Tibial artery (tissue), 4 donors: Measurements from ENCODE around the gene GALNT14.

ENCODE experiments used
- DNase-seq, 2 donors: peaks; one replicate each; pipeline ENCODE4 v3.0.0-alpha.2; 2019
- H3K27ac ChIP-seq, 2 donors: fragments of 200-600 bp; sonication (generic) in 1 of 2; 1 replicate in 1 of 2; 2 replicates in 1 of 2; pipeline ENCODE4 v1.5.1; 2018 to 2019; ENCODE audit warnings: mild to moderate bottlenecking in 1 of 2
- H3K27me3 ChIP-seq, 2 donors: fragments of 200-600 bp; sonication (generic) in 1 of 2; one replicate each; pipeline versions ENCODE4 v1.5.1 to v1.6.0; 2016 to 2019
- H3K36me3 ChIP-seq, 3 donors: fragments of 200-600 bp; sonication (generic) in 2 of 3; one replicate each; pipeline ENCODE4 v1.5.1; 2016 to 2019; ENCODE audit warnings: mild to moderate bottlenecking in 2 of 3
- H3K4me1 ChIP-seq, 4 donors: fragments of 200-600 bp; sonication (generic) in 2 of 4; 1 replicate in 3 of 4; 2 replicates in 1 of 4; pipeline ENCODE4 v1.5.1; 2016 to 2019
- H3K4me3 ChIP-seq, 2 donors: fragments of 200-600 bp; sonication (generic) in 1 of 2; 1 replicate in 1 of 2; 2 replicates in 1 of 2; pipeline ENCODE4 v1.5.1; 2018 to 2019; ENCODE audit warnings: mild to moderate bottlenecking in 2 of 2
- H3K9me3 ChIP-seq, 3 donors: fragments of 200-600 bp; sonication (generic) in 1 of 3; one replicate each; pipeline ENCODE4 v1.5.1; 2016 to 2019
- CTCF ChIP-seq, 2 experiments: fragments of 200-600 bp in 1 of 2; fragments of 450-650 bp in 1 of 2; IDR thresholded peaks; one replicate each; pipeline ENCODE4 v1.5.1; 2017 to 2019; ENCODE audit warnings: antibody characterized with exemption in 2 of 2, mild to moderate bottlenecking in 1 of 2, moderate library complexity in 1 of 2
- intact Hi-C: fragments of 100-400 bp; cut with DNase I; formaldehyde crosslinking; loops from one replicate; pipeline ENCODE4 v1.15.0; 2023; ENCODE audit warnings: low total_unique reads

Gene GALNT14

GRCh38 chr2:31066551-31066950 is 71.7 kb downstream of the GALNT14 start:
- Histone ChIP-seq H3K9me3 (no peaks in the 10 kb centered on the region), H3K4me1 (no peaks in the 10 kb centered on the region), H3K36me3 (no peaks in the 10 kb centered on the region), H3K27ac (no peak overlapping the region), H3K4me3 (no peak overlapping the region), H3K27me3 (peaks cover 0 to 5% of the 10 kb centered on the region in 2 donors)
- intact Hi-C loops, result loop anchor here (10.0 kb wide), 1 partner anchor 268 kb away; no protein-coding TSS in a partner anchor
- DNase-seq, result no peak
- no peak for TF ChIP-seq CTCF (IDR thresholded peaks at IDR 0.05)

- H3K4me1 ChIP-seq, result no peaks in the 10 kb centered on the region
- DNase-seq, result no peak
- peaks cover 0 to 5% of the 10 kb centered on the region in 2 donors for H3K27me3 ChIP-seq
- no peak overlapping the region for H3K27ac ChIP-seq
- H3K36me3 ChIP-seq, result no peaks in the 10 kb centered on the region
- no peaks in the 10 kb centered on the region for H3K9me3 ChIP-seq
- intact Hi-C loops, result loop anchor here (10.0 kb wide), 1 partner anchor 269 kb away; no protein-coding TSS in a partner anchor
- no peak for TF ChIP-seq CTCF (IDR thresholded peaks at IDR 0.05)
- no peak overlapping the region for H3K4me3 ChIP-seq
Observed at GRCh38 chr2:31066086-31066485, 72.2 kb downstream of the GALNT14 start.

- no peak for TF ChIP-seq CTCF (IDR thresholded peaks at IDR 0.05)
- no peaks in the 10 kb centered on the region for H3K4me1 ChIP-seq
- DNase-seq, result no peak
- H3K9me3 ChIP-seq, result no peaks in the 10 kb centered on the region
- H3K27me3 ChIP-seq, result peaks cover 0 to 5% of the 10 kb centered on the region in 2 donors
- intact Hi-C loops, result loop anchor here (10.0 kb wide), 1 partner anchor 269 kb away; no protein-coding TSS in a partner anchor
- H3K27ac ChIP-seq, result no peak overlapping the region
- H3K4me3 ChIP-seq, result no peak overlapping the region
- no peaks in the 10 kb centered on the region for H3K36me3 ChIP-seq
Observed at GRCh38 chr2:31065356-31065755, 72.9 kb downstream of the GALNT14 start.

- DNase-seq, result no peak
- H3K4me3 ChIP-seq, result no peak overlapping the region
- no peaks in the 10 kb centered on the region for H3K4me1 ChIP-seq
- H3K36me3 ChIP-seq, result no peaks in the 10 kb centered on the region
- intact Hi-C loops, result loop anchor here (10.0 kb wide), 1 partner anchor 274 kb away; no protein-coding TSS in a partner anchor
- no peak for TF ChIP-seq CTCF (IDR thresholded peaks at IDR 0.05)
- no peak overlapping the region for H3K27ac ChIP-seq
- H3K27me3 ChIP-seq, result no peaks in the 10 kb centered on the region
- H3K9me3 ChIP-seq, result no peaks in the 10 kb centered on the region
Observed at GRCh38 chr2:31060397-31060796, 77.8 kb downstream of the GALNT14 start.

- no peaks in the 10 kb centered on the region for H3K9me3 ChIP-seq
Observed at GRCh38 chr2:31058096-31059035, 79.9 kb downstream of the GALNT14 start.

More at GRCh38 chr2:31058096-31059035, 79.9 kb downstream of the GALNT14 start:
- intact Hi-C loops, result no loop called here
- no peak for TF ChIP-seq CTCF (IDR thresholded peaks at IDR 0.05)
- DNase-seq, result no peak
- H3K4me3 ChIP-seq, result no peak overlapping the region
- no peaks in the 10 kb centered on the region for H3K4me1 ChIP-seq
- no peak overlapping the region for H3K27ac ChIP-seq
- no peaks in the 10 kb centered on the region for H3K36me3 ChIP-seq
- no peaks in the 10 kb centered on the region for H3K27me3 ChIP-seq
